ENCODE results near the gene CAMSAP3. TPM values are rescaled to one million over a fixed set of nuclear protein-coding genes. Genes with fewer than 3 reads are reported as not detected.

The CAMSAP3 gene
- total RNA-seq, 1 experiment from 2014 or later, result 6.7 TPM

- CTCF ChIA-PET, result interaction anchor here (0.7 to 1.2 kb wide), 2 partner anchors 15 to 40 kb away, joined by 4 to 8 read pairs; no protein-coding TSS in a partner anchor
- TF ChIP-seq CTCF (IDR thresholded peaks at IDR 0.05; ENCODE audit: unreplicated experiment), result no peak
- intact Hi-C loops (cut with micrococcal nuclease), result no loop called here
- Mint-ChIP-seq H3K4me1 (ENCODE audit: insufficient read depth, unreplicated experiment) (no peaks in the 10 kb centered on the region), H3K36me3 (ENCODE audit: insufficient read depth, unreplicated experiment) (peaks cover 22% of the 10 kb centered on the region), H3K9me3 (ENCODE audit: unreplicated experiment) (peaks cover 7% of the 10 kb centered on the region), H3K27me3 (ENCODE audit: insufficient read depth, unreplicated experiment) (no peaks in the 10 kb centered on the region), H3K27ac (ENCODE audit: low read depth, unreplicated experiment) (no peak overlapping the region), H3K4me3 (ENCODE audit: unreplicated experiment) (no peak overlapping the region)
- POLR2A ChIA-PET, result interaction anchor here (1.1 to 1.2 kb wide), 2 partner anchors 12 to 22 kb away, joined by 3 read pairs; partner anchors contain the start of genes PET100 and XAB2
- no TSS peak for BruUV-seq (replicated peaks)
- DNase-seq (ENCODE audit: unreplicated experiment), result no peak
Measured at GRCh38 chr19:7607874-7608560, 12.4 kb downstream of the CAMSAP3 start.

- H3K4me1 Mint-ChIP-seq (ENCODE audit: insufficient read depth, unreplicated experiment), result no peaks in the 10 kb centered on the region
- H3K4me3 Mint-ChIP-seq (ENCODE audit: unreplicated experiment), result no peak overlapping the region
- BruUV-seq (replicated peaks), result no TSS peak
- TF ChIP-seq CTCF (IDR thresholded peaks at IDR 0.05; ENCODE audit: unreplicated experiment), result no peak
- no peak overlapping the region for H3K27ac Mint-ChIP-seq (ENCODE audit: low read depth, unreplicated experiment)
- no peak for DNase-seq (ENCODE audit: unreplicated experiment)
- intact Hi-C loops (cut with micrococcal nuclease), result no loop called here
- H3K27me3 Mint-ChIP-seq (ENCODE audit: insufficient read depth, unreplicated experiment), result no peaks in the 10 kb centered on the region
- peaks cover 2% of the 10 kb centered on the region for H3K9me3 Mint-ChIP-seq (ENCODE audit: unreplicated experiment)
- POLR2A ChIA-PET, result no interaction called here
- peaks cover 22% of the 10 kb centered on the region for H3K36me3 Mint-ChIP-seq (ENCODE audit: insufficient read depth, unreplicated experiment)
- CTCF ChIA-PET, result interaction anchor here (0.6 kb wide), 2 partner anchors 117 to 291 kb away, joined by 3 to 4 read pairs; no protein-coding TSS in a partner anchor
Measured at GRCh38 chr19:7610491-7611240, 15.0 kb downstream of the CAMSAP3 start.

GRCh38 chr19:7611541-7612279 lies 16.0 kb downstream of the CAMSAP3 start:
- H3K27ac Mint-ChIP-seq (ENCODE audit: low read depth, unreplicated experiment), result no peak overlapping the region
- TF ChIP-seq CTCF (IDR thresholded peaks at IDR 0.05; ENCODE audit: unreplicated experiment), result no peak
- intact Hi-C loops (cut with micrococcal nuclease), result no loop called here
- ChIA-PET CTCF (interaction anchor here (0.5 to 0.7 kb wide), 2 partner anchors 10 to 77 kb away, joined by 3 to 4 read pairs; no protein-coding TSS in a partner anchor), POLR2A (no interaction called here)
- no peaks in the 10 kb centered on the region for H3K9me3 Mint-ChIP-seq (ENCODE audit: unreplicated experiment)
- peaks cover 31% of the 10 kb centered on the region for H3K36me3 Mint-ChIP-seq (ENCODE audit: insufficient read depth, unreplicated experiment)
- no peak overlapping the region for H3K4me3 Mint-ChIP-seq (ENCODE audit: unreplicated experiment)
- no peak for DNase-seq (ENCODE audit: unreplicated experiment)
- BruUV-seq (replicated peaks), result no TSS peak
- no peaks in the 10 kb centered on the region for H3K4me1 Mint-ChIP-seq (ENCODE audit: insufficient read depth, unreplicated experiment)
- no peaks in the 10 kb centered on the region for H3K27me3 Mint-ChIP-seq (ENCODE audit: insufficient read depth, unreplicated experiment)
